Stimulated activated CD4-positive, alpha-beta T cell treated with anti-CD3 and anti-CD28 coated beads, TNF-alpha, amount 100 ng/mL, for 4 hours (primary cell): ENCODE data around the gene FAT4.

Experiments used
- DNase-seq, 3 experiments: peaks; one replicate each; pipeline ENCODE4 v3.0.0-alpha.2; 2020; ENCODE audit warnings: low read depth in 3 of 3

The FAT4 gene

GRCh38 chr4:125314676-125315575 lies at the start of gene FAT4:
Gene FAT4 (plus strand): TSS chr4:125314955. CDS start chr4:125316412, 1,457 bp downstream.
- no peak for DNase-seq

GRCh38 chr4:125265846-125266245 lies 48.9 kb upstream of the FAT4 start:
- DNase-seq: no peak

- DNase-seq: no peak
Observed at GRCh38 chr4:125266901-125267604, 47.7 kb upstream of the FAT4 start.

- no peak for DNase-seq
Observed at GRCh38 chr4:125267630-125268029, 47.1 kb upstream of the FAT4 start.

- no peak for DNase-seq
Observed at GRCh38 chr4:125268068-125268755, 46.5 kb upstream of the FAT4 start.

GRCh38 chr4:125276811-125277210 lies 37.9 kb upstream of the FAT4 start:
- DNase-seq: no peak

GRCh38 chr4:125277790-125278189 lies 37.0 kb upstream of the FAT4 start:
- no peak for DNase-seq

- no peak for DNase-seq
Observed at GRCh38 chr4:125280892-125281403, 33.8 kb upstream of the FAT4 start.

- DNase-seq: no peak
Observed at GRCh38 chr4:125283707-125284279, 31.0 kb upstream of the FAT4 start.

GRCh38 chr4:125297116-125297515 lies 17.6 kb upstream of the FAT4 start:
- DNase-seq: no peak

GRCh38 chr4:125303058-125303457 lies 11.7 kb upstream of the FAT4 start:
- no peak for DNase-seq

- DNase-seq: no peak
Observed at GRCh38 chr4:125303821-125304220, 10.9 kb upstream of the FAT4 start.

- no peak for DNase-seq
Observed at GRCh38 chr4:125306112-125306511, 8.6 kb upstream of the FAT4 start.

- no peak for DNase-seq
Observed at GRCh38 chr4:125306533-125306932, 8.2 kb upstream of the FAT4 start.

GRCh38 chr4:125311503-125311902 lies 3.3 kb upstream of the FAT4 start:
- DNase-seq: no peak

GRCh38 chr4:125313497-125313896 lies 1.3 kb upstream of the FAT4 start:
- DNase-seq: no peak

GRCh38 chr4:125313989-125314667 lies 627 bp upstream of the FAT4 start:
- DNase-seq: no peak

GRCh38 chr4:125315576-125316400 lies 1.0 kb downstream of the FAT4 start:
- DNase-seq: no peak

GRCh38 chr4:125316401-125316790 lies 1.6 kb downstream of the FAT4 start:
- no peak for DNase-seq

- DNase-seq: no peak
Observed at GRCh38 chr4:125316791-125317524, 2.2 kb downstream of the FAT4 start.
